Measurements from ENCODE around the gene CD300C. TPM values are rescaled to one million over a fixed set of nuclear protein-coding genes. Genes with fewer than 3 reads are reported as not detected.
A peak's percentile ranks its signal among the peaks of the same experiment; 100 is the strongest.

CD300C gene
- total and polyA plus RNA-seq, 2 donors from 2014 or later = 0.34 to 4.2 TPM

- TF ChIP-seq CTCF (IDR thresholded peaks at IDR 0.05; ENCODE audit: borderline replicate concordance, extremely low read depth, insufficient read depth) = no peak
- DNase-seq = no peak
- Histone ChIP-seq H3K4me3 (ENCODE audit: low read length in 3 of 3) (no peak overlapping the region), H3K4me1 (ENCODE audit: control insufficient read depth in 2 of 3, insufficient read depth in 2 of 3, low read depth in 1 of 3, low read length in 3 of 3) (no peaks in the 10 kb centered on the region), H3K36me3 (ENCODE audit: control insufficient read depth in 2 of 3, insufficient read depth in 3 of 3, low read length in 3 of 3) (no peaks in the 10 kb centered on the region), H3K27me3 (ENCODE audit: control insufficient read depth, insufficient read depth, low read length) (no peaks in the 10 kb centered on the region), H3K9me3 (ENCODE audit: control insufficient read depth in 2 of 3, insufficient read depth in 1 of 3, low read length in 3 of 3) (no peaks in the 10 kb centered on the region), H3K27ac (ENCODE audit: low read depth in 2 of 2, low read length in 2 of 2) (no peak overlapping the region), H3K9ac (ENCODE audit: low read length in 3 of 3) (no peak overlapping the region)
- intact Hi-C loops (cut with DNase I) = no loop called here
- FAIRE-seq = no peak
Observed at GRCh38 chr17:74539281-74539820, 6.6 kb downstream of the CD300C start.

- Histone ChIP-seq H3K9ac (ENCODE audit: low read length in 3 of 3) (no peak overlapping the region), H3K27ac (ENCODE audit: low read depth in 2 of 2, low read length in 2 of 2) (no peak overlapping the region), H3K27me3 (ENCODE audit: control insufficient read depth, insufficient read depth, low read length) (no peaks in the 10 kb centered on the region), H3K4me1 (ENCODE audit: control insufficient read depth in 2 of 3, insufficient read depth in 2 of 3, low read depth in 1 of 3, low read length in 3 of 3) (no peaks in the 10 kb centered on the region), H3K4me3 (ENCODE audit: low read length in 3 of 3) (no peak overlapping the region), H3K9me3 (ENCODE audit: control insufficient read depth in 2 of 3, insufficient read depth in 1 of 3, low read length in 3 of 3) (no peaks in the 10 kb centered on the region), H3K36me3 (ENCODE audit: control insufficient read depth in 2 of 3, insufficient read depth in 3 of 3, low read length in 3 of 3) (no peaks in the 10 kb centered on the region)
- FAIRE-seq (no peak), DNase-seq (no peak)
- intact Hi-C loops (cut with DNase I) = no loop called here
- no peak for TF ChIP-seq CTCF (IDR thresholded peaks at IDR 0.05; ENCODE audit: borderline replicate concordance, extremely low read depth, insufficient read depth)
Observed at GRCh38 chr17:74536890-74537289, 9.0 kb downstream of the CD300C start.

GRCh38 chr17:74532115-74532514, 13.8 kb downstream of the CD300C start:
- no peaks in the 10 kb centered on the region for H3K27me3 ChIP-seq (ENCODE audit: control insufficient read depth, insufficient read depth, low read length)
- no peak for TF ChIP-seq CTCF (IDR thresholded peaks at IDR 0.05; ENCODE audit: borderline replicate concordance, extremely low read depth, insufficient read depth)
- intact Hi-C loops (cut with DNase I) = no loop called here
- H3K27ac ChIP-seq (ENCODE audit: low read depth in 2 of 2, low read length in 2 of 2) = no peak overlapping the region
- no peak overlapping the region for H3K4me3 ChIP-seq (ENCODE audit: low read length in 3 of 3)
- DNase-seq = peak in 1 of 5 donors; percentile 12
- FAIRE-seq = no peak
- H3K36me3 ChIP-seq (ENCODE audit: control insufficient read depth in 2 of 3, insufficient read depth in 3 of 3, low read length in 3 of 3) = no peaks in the 10 kb centered on the region
- no peaks in the 10 kb centered on the region for H3K9me3 ChIP-seq (ENCODE audit: control insufficient read depth in 2 of 3, insufficient read depth in 1 of 3, low read length in 3 of 3)
- no peak overlapping the region for H3K9ac ChIP-seq (ENCODE audit: low read length in 3 of 3)
- no peaks in the 10 kb centered on the region for H3K4me1 ChIP-seq (ENCODE audit: control insufficient read depth in 2 of 3, insufficient read depth in 2 of 3, low read depth in 1 of 3, low read length in 3 of 3)

GRCh38 chr17:74531231-74531761, 14.6 kb downstream of the CD300C start, which contains the start of gene CD300LB:
TSS of gene CD300LB (minus strand) at chr17:74531475. CDS start at chr17:74531350, 125 bp downstream.
- FAIRE-seq = no peak
- Histone ChIP-seq H3K27me3 (ENCODE audit: control insufficient read depth, insufficient read depth, low read length) (no peaks in the 10 kb centered on the region), H3K9me3 (ENCODE audit: control insufficient read depth in 2 of 3, insufficient read depth in 1 of 3, low read length in 3 of 3) (no peaks in the 10 kb centered on the region), H3K27ac (ENCODE audit: low read depth in 2 of 2, low read length in 2 of 2) (no peak within 1 kb of the TSS), H3K36me3 (ENCODE audit: control insufficient read depth in 2 of 3, insufficient read depth in 3 of 3, low read length in 3 of 3) (no peaks in the 10 kb centered on the region), H3K4me1 (ENCODE audit: control insufficient read depth in 2 of 3, insufficient read depth in 2 of 3, low read depth in 1 of 3, low read length in 3 of 3) (no peaks in the 10 kb centered on the region), H3K4me3 (ENCODE audit: low read length in 3 of 3) (no peak within 1 kb of the TSS), H3K9ac (ENCODE audit: low read length in 3 of 3) (no peak within 1 kb of the TSS)
- DNase-seq = no peak
- TF ChIP-seq CTCF (IDR thresholded peaks at IDR 0.05; ENCODE audit: borderline replicate concordance, extremely low read depth, insufficient read depth) = no peak
- intact Hi-C loops (cut with DNase I) = no loop called here
